ENCODE data around the gene ZNF302. TPM values are rescaled to one million over a fixed set of nuclear protein-coding genes. Genes with fewer than 3 reads are reported as not detected.

The ZNF302 gene
- total and polyA plus RNA-seq, 11 donors, result 24.3 to 37.2 (median 32.9) TPM

DNA sequence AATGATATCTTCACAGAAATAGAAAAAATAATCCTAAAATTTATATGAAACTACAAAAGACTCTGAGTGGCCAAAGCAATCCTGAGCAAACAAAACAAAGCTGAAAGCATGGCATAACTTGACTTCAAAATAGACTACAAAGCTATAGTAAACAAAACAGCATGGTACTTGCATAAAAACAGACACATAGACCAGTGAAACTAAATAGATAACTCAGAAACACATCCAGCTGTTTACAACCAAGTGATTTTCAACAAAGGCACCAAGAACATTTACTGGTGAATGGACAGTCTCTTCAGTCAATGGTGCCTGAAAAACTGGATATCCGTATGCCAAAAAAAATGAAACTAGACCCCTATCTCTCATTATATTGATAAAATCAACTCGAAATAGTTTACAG lies 25.7 kb upstream of the ZNF302 start:
- ATAC-seq, result no peak
- TF ChIP-seq, protein P1, sequence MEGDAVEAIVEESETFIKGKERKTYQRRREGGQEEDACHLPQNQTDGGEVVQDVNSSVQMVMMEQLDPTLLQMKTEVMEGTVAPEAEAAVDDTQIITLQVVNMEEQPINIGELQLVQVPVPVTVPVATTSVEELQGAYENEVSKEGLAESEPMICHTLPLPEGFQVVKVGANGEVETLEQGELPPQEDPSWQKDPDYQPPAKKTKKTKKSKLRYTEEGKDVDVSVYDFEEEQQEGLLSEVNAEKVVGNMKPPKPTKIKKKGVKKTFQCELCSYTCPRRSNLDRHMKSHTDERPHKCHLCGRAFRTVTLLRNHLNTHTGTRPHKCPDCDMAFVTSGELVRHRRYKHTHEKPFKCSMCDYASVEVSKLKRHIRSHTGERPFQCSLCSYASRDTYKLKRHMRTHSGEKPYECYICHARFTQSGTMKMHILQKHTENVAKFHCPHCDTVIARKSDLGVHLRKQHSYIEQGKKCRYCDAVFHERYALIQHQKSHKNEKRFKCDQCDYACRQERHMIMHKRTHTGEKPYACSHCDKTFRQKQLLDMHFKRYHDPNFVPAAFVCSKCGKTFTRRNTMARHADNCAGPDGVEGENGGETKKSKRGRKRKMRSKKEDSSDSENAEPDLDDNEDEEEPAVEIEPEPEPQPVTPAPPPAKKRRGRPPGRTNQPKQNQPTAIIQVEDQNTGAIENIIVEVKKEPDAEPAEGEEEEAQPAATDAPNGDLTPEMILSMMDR (IDR thresholded peaks at IDR 0.05), result no peak
- no peak for TF ChIP-seq POLR2A (IDR thresholded peaks at IDR 0.05)
- WGBS, 4 donors, result 65 to 76% (median 70%) methylated on average over 2 of the region's 2 CpGs

DNA sequence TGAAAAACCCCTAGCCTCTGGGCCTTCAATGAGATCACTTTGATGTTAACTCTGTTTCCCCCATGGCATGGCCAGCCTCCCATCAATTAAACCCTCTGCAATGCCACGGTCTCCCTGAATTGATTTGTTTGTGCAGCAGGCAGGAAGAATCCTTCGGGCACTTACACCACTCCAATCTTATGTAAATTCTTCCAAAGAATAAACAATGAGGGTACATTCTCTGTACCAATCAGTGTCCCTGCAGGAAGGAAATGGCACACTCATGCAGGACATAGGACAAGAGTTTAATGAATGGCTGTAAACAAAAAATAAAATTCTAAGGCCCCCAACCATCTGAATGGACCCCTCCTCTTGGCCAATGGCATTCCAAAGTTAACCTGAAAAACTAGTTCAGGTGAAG lies 22.7 kb upstream of the ZNF302 start:
- no peak overlapping the region for H3K4me3 ChIP-seq
- TF ChIP-seq, protein P1 (IDR thresholded peaks at IDR 0.05), result no peak
- no peak for TF ChIP-seq POLR2A (IDR thresholded peaks at IDR 0.05)
- ATAC-seq (no peak), DNase-seq (no peak)
- 64 to 80% (median 66%) methylated on average over 2 of the region's 2 CpGs for WGBS, 4 donors
- peaks cover 0 to 7% (median 0%) of the 10 kb centered on the region in 12 donors for H3K4me1 ChIP-seq
- no peaks in the 10 kb centered on the region for H3K36me3 ChIP-seq
- peaks cover 0 to 17% (median 0%) of the 10 kb centered on the region in 12 donors for H3K9me3 ChIP-seq
- intact Hi-C loops (cut with DNase I), result no loop called here
- H3K27ac ChIP-seq, result no peak overlapping the region
- H3K27me3 ChIP-seq, result no peaks in the 10 kb centered on the region

More for the DNA sequence above, 25.7 kb upstream of the ZNF302 start:
- DNase-seq, result no peak
- no peaks in the 10 kb centered on the region for H3K27me3 ChIP-seq
- no peaks in the 10 kb centered on the region for H3K36me3 ChIP-seq
- peaks cover 0 to 13% (median 0%) of the 10 kb centered on the region in 12 donors for H3K9me3 ChIP-seq
- intact Hi-C loops (cut with DNase I), result no loop called here
- H3K4me3 ChIP-seq, result no peak overlapping the region
- H3K27ac ChIP-seq, result no peak overlapping the region
- peaks cover 0 to 7% (median 0%) of the 10 kb centered on the region in 12 donors for H3K4me1 ChIP-seq

DNA sequence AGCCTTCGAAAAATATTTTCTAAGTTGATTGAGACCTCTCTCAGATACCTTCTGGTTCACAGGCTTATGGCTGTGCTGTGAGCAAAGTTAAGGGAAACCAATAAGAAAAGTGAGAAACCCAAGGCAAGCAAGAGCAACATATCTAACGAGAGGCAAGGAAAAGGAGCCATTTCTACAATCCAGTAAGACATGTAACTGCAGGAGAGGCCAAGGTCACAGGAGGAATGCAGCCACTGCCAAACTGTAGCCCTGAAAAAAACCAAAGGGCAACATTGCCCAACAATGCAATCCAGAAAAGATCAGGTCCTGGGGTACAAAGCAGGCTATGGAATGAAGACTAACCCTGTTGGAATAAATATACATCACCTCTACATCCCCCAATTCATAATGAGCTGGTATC lies 21.8 kb upstream of the ZNF302 start:
- Histone ChIP-seq H3K27ac (no peak overlapping the region), H3K9me3 (peaks cover 0 to 17% (median 0%) of the 10 kb centered on the region in 12 donors), H3K4me1 (peaks cover 0 to 7% (median 0%) of the 10 kb centered on the region in 12 donors), H3K36me3 (no peaks in the 10 kb centered on the region), H3K4me3 (no peak overlapping the region), H3K27me3 (no peaks in the 10 kb centered on the region)
- WGBS, 4 donors, result 51 to 69% (median 60%) methylated on average over 2 of the region's 2 CpGs
- intact Hi-C loops (cut with DNase I), result no loop called here
- no peak for DNase-seq
- TF ChIP-seq, protein P1 (IDR thresholded peaks at IDR 0.05), result no peak
- no peak for TF ChIP-seq POLR2A (IDR thresholded peaks at IDR 0.05)
- no peak for ATAC-seq

DNA sequence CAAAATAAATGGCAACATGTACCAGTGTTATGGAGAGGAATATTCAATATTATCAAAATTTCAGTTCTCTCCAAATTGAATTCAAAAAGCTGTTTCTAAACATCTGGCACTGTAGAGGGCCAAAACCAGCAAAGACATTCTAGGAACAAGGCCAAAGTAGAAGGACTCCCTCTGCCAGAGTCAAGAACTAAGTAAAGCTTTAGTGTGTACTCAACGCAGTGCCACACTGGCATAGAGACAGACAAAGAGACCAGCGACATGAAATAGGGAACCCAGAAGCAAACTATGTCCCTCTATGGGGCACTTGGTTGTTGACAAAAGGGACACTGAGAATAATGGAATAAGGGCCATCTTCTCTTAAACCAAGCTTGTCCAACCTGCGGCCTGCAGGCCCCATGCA lies 16.1 kb upstream of the ZNF302 start:
- DNase-seq, result no peak
- no peaks in the 10 kb centered on the region for H3K27me3 ChIP-seq
- intact Hi-C loops (cut with DNase I), result no loop called here
- peaks cover 0 to 4% (median 0%) of the 10 kb centered on the region in 12 donors for H3K9me3 ChIP-seq
- TF ChIP-seq, protein P1 (IDR thresholded peaks at IDR 0.05), result no peak
- no peak for TF ChIP-seq POLR2A (IDR thresholded peaks at IDR 0.05)
- no peak overlapping the region for H3K4me3 ChIP-seq
- peak; percentile 75 to 85 (median 78) for ATAC-seq
- H3K36me3 ChIP-seq, result no peaks in the 10 kb centered on the region
- peaks cover 0 to 12% (median 0%) of the 10 kb centered on the region in 12 donors for H3K4me1 ChIP-seq
- peak overlapping the region in 1 of 12 donors; percentile 42 for H3K27ac ChIP-seq
- WGBS, 4 donors, result 58 to 75% (median 72%) methylated on average over 3 of the region's 3 CpGs
